ENCODE data around the gene ERN1.
"Not testable (repeated sequence)": the region's sequence is repeated elsewhere in the genome, so short reads cannot be mapped to it uniquely, and the experiment has no call there.

ERN1 gene

GRCh38 chr17:64022611-64023063 is 107.3 kb downstream of the ERN1 start:
- no peak for DNase-seq

GRCh38 chr17:64020056-64020766 is 109.7 kb downstream of the ERN1 start, which contains the start of gene ICAM2:
Gene ICAM2 (minus strand): TSS chr17:64020633. CDS start chr17:64006691, 13,942 bp downstream.
- DNase-seq, result peak; percentile 74

GRCh38 chr17:64019551-64019961 is 110.4 kb downstream of the ERN1 start:
- DNase-seq, result not testable (repeated sequence)

- DNase-seq, result no peak
These were observed 112.5 kb downstream of the ERN1 start for GRCh38 chr17:64017381-64017980.

GRCh38 chr17:64016974-64017373 is 113.0 kb downstream of the ERN1 start:
- no peak for DNase-seq

GRCh38 chr17:64016231-64016784 is 113.6 kb downstream of the ERN1 start:
- DNase-seq, result no peak

GRCh38 chr17:64015447-64015846 is 114.5 kb downstream of the ERN1 start:
- DNase-seq, result no peak

- DNase-seq, result peak; percentile 20
These were observed 120.2 kb downstream of the ERN1 start for GRCh38 chr17:64009571-64010402.

GRCh38 chr17:64008830-64009229 is 121.1 kb downstream of the ERN1 start:
- DNase-seq, result no peak

- DNase-seq, result peak; percentile 6
These were observed 121.6 kb downstream of the ERN1 start for GRCh38 chr17:64008346-64008745.

GRCh38 chr17:64007838-64008282 is 122.1 kb downstream of the ERN1 start:
- peak; percentile 17 for DNase-seq

GRCh38 chr17:64007089-64007837 is 122.7 kb downstream of the ERN1 start:
- DNase-seq, result not testable (repeated sequence)

- DNase-seq, result peak; percentile 14
These were observed 123.4 kb downstream of the ERN1 start for GRCh38 chr17:64006361-64007088.

- DNase-seq, result no peak
These were observed 124.2 kb downstream of the ERN1 start for GRCh38 chr17:64005734-64006167.

- DNase-seq, result peak; percentile 23
These were observed 124.8 kb downstream of the ERN1 start for GRCh38 chr17:64004903-64005733.

- no peak for DNase-seq
These were observed 125.7 kb downstream of the ERN1 start for GRCh38 chr17:64004218-64004770.

GRCh38 chr17:64003526-64004121 is 126.3 kb downstream of the ERN1 start:
- DNase-seq, result peak; percentile 26

- peak; percentile 27 for DNase-seq
These were observed 127.1 kb downstream of the ERN1 start for GRCh38 chr17:64002658-64003525.
